Measurements from ENCODE around the gene ISM1. TPM values are rescaled to one million over a fixed set of nuclear protein-coding genes. Genes with fewer than 3 reads are reported as not detected.

ISM1 gene
- total RNA-seq = 1 to 10 TPM; 1.4 to 3.3 (median 2.3) TPM
- polyA plus RNA-seq = under 1 TPM in 2 of 3 donors, not detected in 1; 0.60 to 0.66 TPM

GRCh38 chr20:13220904-13221297 lies at the start of gene ISM1:
TSS of gene ISM1 (plus strand) at chr20:13221274. CDS start at chr20:13221777, 503 bp downstream.
- Histone ChIP-seq H3K4me3 (peak within 1 kb of the TSS; percentile 43 to 62 (median 54)), H3K36me3 (no peaks in the 10 kb centered on the region), H3K4me1 (peaks cover 0 to 22% (median 21%) of the 10 kb centered on the region in 4 donors), H3K9me3 (no peaks in the 10 kb centered on the region), H3K27ac (peak within 1 kb of the TSS in 3 of 4 donors; percentile 42 to 52 (median 52)), H3K27me3 (peaks cover 12 to 40% (median 34%) of the 10 kb centered on the region in 3 donors)
- DNase-seq = no peak
- TF ChIP-seq POLR2A (IDR thresholded peaks at IDR 0.05) (no peak), EP300 (IDR thresholded peaks at IDR 0.05) (no peak), POLR2AphosphoS5 (IDR thresholded peaks at IDR 0.05) (no peak), CTCF (IDR thresholded peaks at IDR 0.05) (no peak)
- intact Hi-C loops (cut with DNase I) = loop anchor here (2.0 to 5.0 kb wide), 3 partner anchors 104 to 552 kb away; no protein-coding TSS in a partner anchor
- 0 to 1% methylated on average over 33 to 37 of the region's 39 CpGs for WGBS, 2 donors

GRCh38 chr20:13173201-13173600 lies 47.9 kb upstream of the ISM1 start:
- DNase-seq = no peak
- intact Hi-C loops (cut with DNase I) = no loop called here
- Histone ChIP-seq H3K36me3 (no peaks in the 10 kb centered on the region), H3K27me3 (no peaks in the 10 kb centered on the region), H3K9me3 (peaks cover 0 to 2% (median 0%) of the 10 kb centered on the region in 4 donors), H3K4me1 (no peaks in the 10 kb centered on the region), H3K27ac (no peak overlapping the region), H3K4me3 (no peak overlapping the region)
- TF ChIP-seq POLR2A (IDR thresholded peaks at IDR 0.05) (no peak), EP300 (IDR thresholded peaks at IDR 0.05) (no peak), CTCF (IDR thresholded peaks at IDR 0.05) (no peak), POLR2AphosphoS5 (IDR thresholded peaks at IDR 0.05) (no peak)
- 90 to 95% methylated on average over 2 of the region's 2 CpGs for whole genome bisulfite sequencing, 2 donors

- Histone ChIP-seq H3K36me3 (no peaks in the 10 kb centered on the region), H3K9me3 (peaks cover 0 to 2% (median 0%) of the 10 kb centered on the region in 4 donors), H3K4me3 (no peak overlapping the region), H3K27ac (no peak overlapping the region), H3K4me1 (no peaks in the 10 kb centered on the region), H3K27me3 (no peaks in the 10 kb centered on the region)
- 88 to 92% methylated on average over 9 of the region's 9 CpGs for WGBS, 2 donors
- no peak for TF ChIP-seq EP300 (IDR thresholded peaks at IDR 0.05)
- intact Hi-C loops (cut with DNase I) = no loop called here
- no peak for DNase-seq
Measured at GRCh38 chr20:13174402-13174801, 46.7 kb upstream of the ISM1 start.

GRCh38 chr20:13180986-13181889 lies 39.8 kb upstream of the ISM1 start:
- WGBS, 2 donors = 54 to 67% methylated on average over 7 of the region's 7 CpGs
- Histone ChIP-seq H3K36me3 (no peaks in the 10 kb centered on the region), H3K4me3 (no peak overlapping the region), H3K4me1 (no peaks in the 10 kb centered on the region), H3K9me3 (peaks cover 0 to 2% (median 0%) of the 10 kb centered on the region in 4 donors), H3K27ac (no peak overlapping the region), H3K27me3 (no peaks in the 10 kb centered on the region)
- TF ChIP-seq EP300 (IDR thresholded peaks at IDR 0.05) (no peak), POLR2AphosphoS5 (IDR thresholded peaks at IDR 0.05) (no peak)
- intact Hi-C loops (cut with DNase I) = no loop called here
- no peak for DNase-seq

- Histone ChIP-seq H3K36me3 (no peaks in the 10 kb centered on the region), H3K4me3 (no peak overlapping the region), H3K27me3 (no peaks in the 10 kb centered on the region), H3K9me3 (no peaks in the 10 kb centered on the region), H3K27ac (no peak overlapping the region), H3K4me1 (no peaks in the 10 kb centered on the region)
- 64 to 77% methylated on average over 1 of the region's 1 CpG for WGBS, 2 donors
- intact Hi-C loops (cut with DNase I) = no loop called here
- no peak for TF ChIP-seq POLR2AphosphoS5 (IDR thresholded peaks at IDR 0.05)
- no peak for TF ChIP-seq POLR2A (IDR thresholded peaks at IDR 0.05)
- no peak for TF ChIP-seq EP300 (IDR thresholded peaks at IDR 0.05)
- TF ChIP-seq CTCF (IDR thresholded peaks at IDR 0.05) = no peak
- no peak for DNase-seq
Measured at GRCh38 chr20:13183005-13183404, 38.1 kb upstream of the ISM1 start.
